Measurements from ENCODE around the gene ABHD8. TPM values are rescaled to one million over a fixed set of nuclear protein-coding genes. Genes with fewer than 3 reads are reported as not detected.

ABHD8 gene
- total and polyA plus RNA-seq, 2 of the 13 experiments (the other 11 are each of a cell fraction or from before 2014, with no cell fraction given) = 6.3 to 7.2 TPM

- TF ChIP-seq, protein P1, sequence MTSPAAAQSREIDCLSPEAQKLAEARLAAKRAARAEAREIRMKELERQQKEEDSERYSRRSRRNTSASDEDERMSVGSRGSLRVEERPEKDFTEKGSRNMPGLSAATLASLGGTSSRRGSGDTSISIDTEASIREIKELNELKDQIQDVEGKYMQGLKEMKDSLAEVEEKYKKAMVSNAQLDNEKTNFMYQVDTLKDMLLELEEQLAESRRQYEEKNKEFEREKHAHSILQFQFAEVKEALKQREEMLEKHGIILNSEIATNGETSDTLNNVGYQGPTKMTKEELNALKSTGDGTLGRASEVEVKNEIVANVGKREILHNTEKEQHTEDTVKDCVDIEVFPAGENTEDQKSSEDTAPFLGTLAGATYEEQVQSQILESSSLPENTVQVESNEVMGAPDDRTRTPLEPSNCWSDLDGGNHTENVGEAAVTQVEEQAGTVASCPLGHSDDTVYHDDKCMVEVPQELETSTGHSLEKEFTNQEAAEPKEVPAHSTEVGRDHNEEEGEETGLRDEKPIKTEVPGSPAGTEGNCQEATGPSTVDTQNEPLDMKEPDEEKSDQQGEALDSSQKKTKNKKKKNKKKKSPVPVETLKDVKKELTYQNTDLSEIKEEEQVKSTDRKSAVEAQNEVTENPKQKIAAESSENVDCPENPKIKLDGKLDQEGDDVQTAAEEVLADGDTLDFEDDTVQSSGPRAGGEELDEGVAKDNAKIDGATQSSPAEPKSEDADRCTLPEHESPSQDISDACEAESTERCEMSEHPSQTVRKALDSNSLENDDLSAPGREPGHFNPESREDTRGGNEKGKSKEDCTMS (CRISPR knock-in tag; conservative IDR thresholded peaks at IDR 0.05) = no peak
- TF ChIP-seq HMGXB3 (CRISPR knock-in tag; IDR thresholded peaks at IDR 0.05; ENCODE audit: borderline replicate concordance) (no peak), ZNF839 (CRISPR knock-in tag; IDR thresholded peaks at IDR 0.05; ENCODE audit: borderline replicate concordance) (no peak), DR1 (CRISPR knock-in tag; IDR thresholded peaks at IDR 0.05) (no peak), ATF2 (CRISPR knock-in tag; IDR thresholded peaks at IDR 0.05) (peak; percentile 44; the same call in 1 of the 2 replicates), PHF5A (CRISPR knock-in tag; IDR thresholded peaks at IDR 0.05; ENCODE audit: low read depth, unreplicated experiment) (no peak), ZNF629 (CRISPR knock-in tag; conservative IDR thresholded peaks at IDR 0.05) (peak; percentile 24; the same call in 1 of the 2 replicates), BHLHE40 (IDR thresholded peaks at IDR 0.05; ENCODE audit: low read length) (no peak), RNF219 (CRISPR knock-in tag; IDR thresholded peaks at IDR 0.05) (no peak), NR2F6 (IDR thresholded peaks at IDR 0.05) (peak; percentile 94), NR2F6 (CRISPR knock-in tag; IDR thresholded peaks at IDR 0.05) (peak; percentile 96), FOXP1 (IDR thresholded peaks at IDR 0.05) (no peak), FOXP1 (CRISPR knock-in tag; IDR thresholded peaks at IDR 0.05) (no peak; the same call in 1 of the 2 replicates), ZNF282 (IDR thresholded peaks at IDR 0.05; ENCODE audit: partially characterized antibody) (no peak), FOXM1 (CRISPR knock-in tag; IDR thresholded peaks at IDR 0.05) (no peak), SKI (IDR thresholded peaks at IDR 0.05; ENCODE audit: partially characterized antibody) (peak; percentile 98)
- TF ChIP-seq, protein P2, sequence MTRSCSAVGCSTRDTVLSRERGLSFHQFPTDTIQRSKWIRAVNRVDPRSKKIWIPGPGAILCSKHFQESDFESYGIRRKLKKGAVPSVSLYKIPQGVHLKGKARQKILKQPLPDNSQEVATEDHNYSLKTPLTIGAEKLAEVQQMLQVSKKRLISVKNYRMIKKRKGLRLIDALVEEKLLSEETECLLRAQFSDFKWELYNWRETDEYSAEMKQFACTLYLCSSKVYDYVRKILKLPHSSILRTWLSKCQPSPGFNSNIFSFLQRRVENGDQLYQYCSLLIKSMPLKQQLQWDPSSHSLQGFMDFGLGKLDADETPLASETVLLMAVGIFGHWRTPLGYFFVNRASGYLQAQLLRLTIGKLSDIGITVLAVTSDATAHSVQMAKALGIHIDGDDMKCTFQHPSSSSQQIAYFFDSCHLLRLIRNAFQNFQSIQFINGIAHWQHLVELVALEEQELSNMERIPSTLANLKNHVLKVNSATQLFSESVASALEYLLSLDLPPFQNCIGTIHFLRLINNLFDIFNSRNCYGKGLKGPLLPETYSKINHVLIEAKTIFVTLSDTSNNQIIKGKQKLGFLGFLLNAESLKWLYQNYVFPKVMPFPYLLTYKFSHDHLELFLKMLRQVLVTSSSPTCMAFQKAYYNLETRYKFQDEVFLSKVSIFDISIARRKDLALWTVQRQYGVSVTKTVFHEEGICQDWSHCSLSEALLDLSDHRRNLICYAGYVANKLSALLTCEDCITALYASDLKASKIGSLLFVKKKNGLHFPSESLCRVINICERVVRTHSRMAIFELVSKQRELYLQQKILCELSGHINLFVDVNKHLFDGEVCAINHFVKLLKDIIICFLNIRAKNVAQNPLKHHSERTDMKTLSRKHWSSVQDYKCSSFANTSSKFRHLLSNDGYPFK (CRISPR knock-in tag; IDR thresholded peaks at IDR 0.05; ENCODE audit: borderline replicate concordance) = no peak
Measured at GRCh38 chr19:17243830-17244617, 59.2 kb downstream of the ABHD8 start (continued).
